Measurements from ENCODE around the gene C3orf33. TPM values are rescaled to one million over a fixed set of nuclear protein-coding genes. Genes with fewer than 3 reads are reported as not detected.

Gene C3orf33
- total RNA-seq, 1 experiment from 2014 or later, result 2.9 TPM

DNA sequence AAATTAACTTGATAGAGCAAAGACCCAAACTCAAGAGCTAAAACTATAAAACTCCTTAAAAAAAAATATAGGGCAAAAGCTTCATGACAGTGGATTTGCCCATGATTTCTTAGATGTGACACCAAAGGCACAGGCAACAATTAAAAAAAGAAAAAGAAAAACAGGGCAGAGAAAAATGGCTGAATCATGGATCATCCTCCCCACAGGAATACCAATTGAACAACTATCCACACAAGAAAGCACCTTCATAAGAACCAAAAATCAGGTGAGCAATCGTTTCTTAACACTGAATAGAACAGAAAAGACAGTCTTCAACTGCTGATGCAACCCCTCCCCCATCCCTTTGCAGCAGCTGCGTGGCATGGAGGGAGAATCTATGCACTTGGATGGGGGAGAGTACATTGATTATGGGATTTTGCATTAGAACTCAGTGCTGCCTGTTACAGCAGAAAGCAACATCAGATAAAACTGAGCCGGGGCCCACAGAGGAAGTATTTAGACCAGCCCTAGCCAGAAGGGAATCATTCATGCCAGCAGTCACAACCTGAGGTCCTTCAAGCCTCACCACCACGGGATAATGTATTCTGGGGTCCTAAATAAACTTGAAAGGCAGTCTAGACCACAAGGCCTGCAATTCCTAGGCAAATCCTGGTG, 15.7 kb downstream of the C3orf33 start:
- Histone ChIP-seq H3K4me2 (ENCODE audit: insufficient read depth, insufficient read length, low read length) (no peak overlapping the region), H2BK20ac (ENCODE audit: low read depth, low read length, poor library complexity, severe bottlenecking) (no peak overlapping the region), H4K8ac (replicated peaks; ENCODE audit: insufficient read length, low read depth, low read length) (no peak overlapping the region), H3K79me1 (ENCODE audit: insufficient read depth, low read depth, low read length, poor library complexity, severe bottlenecking) (no peaks in the 10 kb centered on the region), H4K20me1 (ENCODE audit: control insufficient read depth, insufficient read depth, insufficient read length) (no peaks in the 10 kb centered on the region), H3K27ac (ENCODE audit: insufficient read length, low read depth, low read length) (no peak overlapping the region), H3K4ac (ENCODE audit: low read depth, low read length) (no peak overlapping the region), H3K56ac (ENCODE audit: insufficient read length, low read depth, low read length) (no peak overlapping the region), H2AFZ (ENCODE audit: low read length) (no peak overlapping the region), H2AK5ac (ENCODE audit: insufficient read length, low read length) (no peak overlapping the region), H3K9ac (ENCODE audit: extremely low read depth, insufficient read length, low read length) (no peak overlapping the region), H4K91ac (ENCODE audit: insufficient read length, low read depth, low read length) (no peak overlapping the region), H4K5ac (ENCODE audit: insufficient read length, low read depth, low read length) (no peak overlapping the region), H2BK12ac (ENCODE audit: insufficient read length, low read depth, low read length) (no peak overlapping the region), H3K23me2 (ENCODE audit: insufficient read length, low read depth, low read length, poor library complexity, severe bottlenecking) (no peaks in the 10 kb centered on the region), H2BK5ac (ENCODE audit: insufficient read length, low read length) (no peak overlapping the region), H3K79me2 (ENCODE audit: insufficient read depth, low read length) (no peaks in the 10 kb centered on the region), H3K4me1 (ENCODE audit: insufficient read depth, low read length) (peaks cover 6% of the 10 kb centered on the region; the same call in 1 of the 2 replicates), H3K9me3 (ENCODE audit: control insufficient read depth, low read depth, low read length) (no peaks in the 10 kb centered on the region), H3K27me3 (ENCODE audit: insufficient read depth, low read length) (no peaks in the 10 kb centered on the region), H3T11ph (ENCODE audit: low read length) (no peak overlapping the region), H2BK120ac (ENCODE audit: low read depth, low read length, poor library complexity, severe bottlenecking) (no peak overlapping the region), H3K18ac (ENCODE audit: insufficient read length, low read depth, low read length) (no peak overlapping the region), H3K14ac (ENCODE audit: insufficient read depth, low read length) (peak overlapping the region; percentile 12; the same call in 1 of the 2 replicates), H3K23ac (ENCODE audit: insufficient read length, low read depth, low read length) (no peak overlapping the region), H2BK15ac (ENCODE audit: low read depth, low read length) (no peak overlapping the region)
- Mint-ChIP-seq H3K4me3 (no peak overlapping the region), H3K27me3 (ENCODE audit: low read depth) (no peaks in the 10 kb centered on the region), H3K9me3 (0 out of 5 replicates have a peak, but pooled peaks cover 0 to 2% of the 10 kb centered on the region in 2 experiments), H3K4me1 (peaks cover 12 to 15% of the 10 kb centered on the region in 2 experiments), H3K27ac (peak overlapping the region; percentile 1 to 58 (median 45); a peak in 5 of 7 replicates), H3K36me3 (ENCODE audit: insufficient read depth in 1 of 3, low read depth in 3 of 3) (peaks cover 5 to 21% (median 11%) of the 10 kb centered on the region in 3 experiments; a peak in 6 of 7 replicates)
- TF ChIP-seq, protein P1, sequence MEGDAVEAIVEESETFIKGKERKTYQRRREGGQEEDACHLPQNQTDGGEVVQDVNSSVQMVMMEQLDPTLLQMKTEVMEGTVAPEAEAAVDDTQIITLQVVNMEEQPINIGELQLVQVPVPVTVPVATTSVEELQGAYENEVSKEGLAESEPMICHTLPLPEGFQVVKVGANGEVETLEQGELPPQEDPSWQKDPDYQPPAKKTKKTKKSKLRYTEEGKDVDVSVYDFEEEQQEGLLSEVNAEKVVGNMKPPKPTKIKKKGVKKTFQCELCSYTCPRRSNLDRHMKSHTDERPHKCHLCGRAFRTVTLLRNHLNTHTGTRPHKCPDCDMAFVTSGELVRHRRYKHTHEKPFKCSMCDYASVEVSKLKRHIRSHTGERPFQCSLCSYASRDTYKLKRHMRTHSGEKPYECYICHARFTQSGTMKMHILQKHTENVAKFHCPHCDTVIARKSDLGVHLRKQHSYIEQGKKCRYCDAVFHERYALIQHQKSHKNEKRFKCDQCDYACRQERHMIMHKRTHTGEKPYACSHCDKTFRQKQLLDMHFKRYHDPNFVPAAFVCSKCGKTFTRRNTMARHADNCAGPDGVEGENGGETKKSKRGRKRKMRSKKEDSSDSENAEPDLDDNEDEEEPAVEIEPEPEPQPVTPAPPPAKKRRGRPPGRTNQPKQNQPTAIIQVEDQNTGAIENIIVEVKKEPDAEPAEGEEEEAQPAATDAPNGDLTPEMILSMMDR (conservative IDR thresholded peaks at IDR 0.05), result no peak
- no peak for DNase-seq
- no CpG with 5 or more reads among the region's 4 CpGs for WGBS (ENCODE audit: extremely low coverage, insufficient read length, low lambda C conversion rate)
